Measurements from ENCODE around the gene TMEM231.
"Not testable (repeated sequence)": the region's sequence is repeated elsewhere in the genome, so short reads cannot be mapped to it uniquely, and the experiment has no call there.

The TMEM231 gene

DNA sequence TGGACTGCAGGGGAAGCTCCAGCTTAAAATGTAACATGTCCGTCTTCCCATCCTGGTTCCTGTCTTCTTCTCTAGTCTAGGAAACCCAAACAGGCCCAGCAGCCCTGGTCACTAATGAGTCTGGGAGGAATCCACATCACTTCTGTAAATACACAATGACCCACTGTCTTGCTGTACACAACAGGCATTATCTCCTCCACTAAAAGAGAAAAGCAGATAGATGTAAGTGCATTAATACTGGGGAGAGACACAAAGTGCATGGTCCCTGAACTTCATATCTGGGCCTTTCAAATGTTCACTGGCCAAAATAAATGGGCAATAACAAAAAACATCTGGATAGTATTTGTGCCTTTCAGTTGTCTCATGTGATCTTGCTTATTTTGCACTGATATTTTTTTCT lies 10.2 kb downstream of the TMEM231 start:
- H3K9me3 ChIP-seq (ENCODE audit: control insufficient read depth, insufficient read depth, low read depth, low read length); H3K4me1 ChIP-seq (ENCODE audit: control insufficient read depth, insufficient read depth, low read length); H3K9ac ChIP-seq (ENCODE audit: low read length); H3K27me3 ChIP-seq (ENCODE audit: control insufficient read depth, insufficient read depth, low read length); H3K4me3 ChIP-seq (ENCODE audit: low read depth, low read length); H3K36me3 ChIP-seq (ENCODE audit: control insufficient read depth, insufficient read depth, low read length); H3K27ac ChIP-seq (ENCODE audit: low read depth, low read length): not testable (repeated sequence)

GRCh38 chr16:75542462-75542861 lies 13.6 kb downstream of the TMEM231 start:
- not testable (repeated sequence) for H3K4me3 ChIP-seq (ENCODE audit: low read depth, low read length); H3K27me3 ChIP-seq (ENCODE audit: control insufficient read depth, insufficient read depth, low read length); H3K9ac ChIP-seq (ENCODE audit: low read length); H3K27ac ChIP-seq (ENCODE audit: low read depth, low read length); H3K36me3 ChIP-seq (ENCODE audit: control insufficient read depth, insufficient read depth, low read length); H3K4me1 ChIP-seq (ENCODE audit: control insufficient read depth, insufficient read depth, low read length); H3K9me3 ChIP-seq (ENCODE audit: control insufficient read depth, insufficient read depth, low read depth, low read length)

- Histone ChIP-seq H3K27ac (ENCODE audit: low read depth, low read length) (no peak overlapping the region), H3K36me3 (ENCODE audit: control insufficient read depth, insufficient read depth, low read length) (peaks cover 3% of the 10 kb centered on the region), H3K4me1 (ENCODE audit: control insufficient read depth, insufficient read depth, low read length) (no peaks in the 10 kb centered on the region), H3K27me3 (ENCODE audit: control insufficient read depth, insufficient read depth, low read length) (no peaks in the 10 kb centered on the region), H3K9me3 (ENCODE audit: control insufficient read depth, insufficient read depth, low read depth, low read length) (no peaks in the 10 kb centered on the region), H3K4me3 (ENCODE audit: low read depth, low read length) (no peak overlapping the region), H3K9ac (ENCODE audit: low read length) (no peak overlapping the region)
Measured at GRCh38 chr16:75541236-75541635, 14.8 kb downstream of the TMEM231 start.

DNA sequence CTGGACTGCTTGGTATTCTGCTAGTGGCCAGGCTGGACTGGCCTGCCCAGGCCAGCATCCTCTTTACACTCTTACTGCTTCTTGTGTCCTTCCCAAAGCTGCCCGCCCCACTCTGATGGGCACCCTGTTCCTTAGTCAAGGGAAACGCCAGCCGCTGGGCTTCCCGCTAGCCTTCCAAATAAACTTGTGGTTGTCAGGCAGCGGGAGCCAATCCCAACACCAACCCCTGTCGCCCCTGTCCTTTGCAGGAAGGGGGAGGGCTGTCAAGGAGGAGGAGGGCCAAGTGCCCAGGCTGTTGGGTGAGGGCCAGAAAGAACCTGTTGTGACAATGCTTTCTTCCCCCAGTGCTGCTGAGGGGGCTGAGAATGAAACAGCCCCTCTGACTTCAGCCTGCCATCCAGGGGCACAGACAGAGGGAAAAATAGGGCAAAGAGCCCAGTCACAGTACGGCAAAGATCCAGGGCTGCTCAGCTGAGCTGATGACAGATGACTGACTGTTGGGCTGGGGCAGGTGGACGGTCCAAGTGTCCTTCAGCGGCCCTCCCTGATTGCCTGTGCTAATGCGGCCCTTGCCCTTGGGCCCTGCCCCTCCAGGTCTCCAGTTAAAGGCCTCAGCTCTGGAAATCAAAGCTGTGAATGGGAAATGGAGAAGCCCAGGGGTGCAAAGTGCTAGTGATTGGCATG lies 17.0 kb downstream of the TMEM231 start:
- H3K36me3 ChIP-seq (ENCODE audit: control insufficient read depth, insufficient read depth, low read length); H3K9me3 ChIP-seq (ENCODE audit: control insufficient read depth, insufficient read depth, low read depth, low read length); H3K27ac ChIP-seq (ENCODE audit: low read depth, low read length); H3K27me3 ChIP-seq (ENCODE audit: control insufficient read depth, insufficient read depth, low read length); H3K9ac ChIP-seq (ENCODE audit: low read length); H3K4me3 ChIP-seq (ENCODE audit: low read depth, low read length): not testable (repeated sequence)
- peaks cover 12% of the 10 kb centered on the region; the same call in 1 of the 2 replicates for H3K4me1 ChIP-seq (ENCODE audit: control insufficient read depth, insufficient read depth, low read length)

DNA sequence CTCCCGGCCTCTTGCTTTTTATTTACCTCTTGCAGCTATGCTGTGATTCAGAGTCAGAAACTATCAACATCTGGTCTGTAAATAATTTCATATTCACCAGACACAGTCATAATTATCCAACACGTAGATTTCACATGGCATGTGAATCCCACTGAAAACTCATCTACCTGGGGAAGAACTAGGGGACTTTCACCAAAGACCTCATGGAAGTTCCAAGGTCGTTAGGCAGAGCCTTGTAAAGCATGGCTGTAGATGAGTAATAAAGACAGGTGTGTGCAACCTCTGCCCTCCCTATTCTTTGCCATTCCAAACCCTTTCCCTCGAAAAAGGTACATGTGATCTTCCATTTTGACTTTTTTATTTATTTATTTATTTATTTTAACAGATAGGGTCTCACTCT lies 18.3 kb downstream of the TMEM231 start:
- Histone ChIP-seq H3K27ac (ENCODE audit: low read depth, low read length) (no peak overlapping the region), H3K27me3 (ENCODE audit: control insufficient read depth, insufficient read depth, low read length) (no peaks in the 10 kb centered on the region), H3K4me1 (ENCODE audit: control insufficient read depth, insufficient read depth, low read length) (peaks cover 12% of the 10 kb centered on the region; the same call in 1 of the 2 replicates), H3K36me3 (ENCODE audit: control insufficient read depth, insufficient read depth, low read length) (no peaks in the 10 kb centered on the region; the same call in 1 of the 2 replicates), H3K9me3 (ENCODE audit: control insufficient read depth, insufficient read depth, low read depth, low read length) (no peaks in the 10 kb centered on the region), H3K4me3 (ENCODE audit: low read depth, low read length) (no peak overlapping the region), H3K9ac (ENCODE audit: low read length) (no peak overlapping the region)

GRCh38 chr16:75535901-75536300 lies 20.2 kb downstream of the TMEM231 start, which contains the start of gene CHST5:
Gene CHST5, minus strand, starts transcription at chr16:75536108. Its CDS starts 5,724 bp downstream, at chr16:75530384.
- Histone ChIP-seq H3K4me3 (ENCODE audit: low read depth, low read length) (no peak within 1 kb of the TSS), H3K36me3 (ENCODE audit: control insufficient read depth, insufficient read depth, low read length) (no peaks in the 10 kb centered on the region), H3K27ac (ENCODE audit: low read depth, low read length) (no peak within 1 kb of the TSS), H3K27me3 (ENCODE audit: control insufficient read depth, insufficient read depth, low read length) (no peaks in the 10 kb centered on the region), H3K9me3 (ENCODE audit: control insufficient read depth, insufficient read depth, low read depth, low read length) (no peaks in the 10 kb centered on the region), H3K4me1 (ENCODE audit: control insufficient read depth, insufficient read depth, low read length) (peaks cover 12% of the 10 kb centered on the region; the same call in 1 of the 2 replicates), H3K9ac (ENCODE audit: low read length) (no peak within 1 kb of the TSS)

GRCh38 chr16:75535211-75535843 lies 20.7 kb downstream of the TMEM231 start:
- Histone ChIP-seq H3K27me3 (ENCODE audit: control insufficient read depth, insufficient read depth, low read length) (no peaks in the 10 kb centered on the region), H3K4me1 (ENCODE audit: control insufficient read depth, insufficient read depth, low read length) (peaks cover 12% of the 10 kb centered on the region; the same call in 1 of the 2 replicates), H3K9ac (ENCODE audit: low read length) (no peak overlapping the region), H3K36me3 (ENCODE audit: control insufficient read depth, insufficient read depth, low read length) (no peaks in the 10 kb centered on the region), H3K4me3 (ENCODE audit: low read depth, low read length) (no peak overlapping the region), H3K9me3 (ENCODE audit: control insufficient read depth, insufficient read depth, low read depth, low read length) (no peaks in the 10 kb centered on the region), H3K27ac (ENCODE audit: low read depth, low read length) (no peak overlapping the region)

DNA sequence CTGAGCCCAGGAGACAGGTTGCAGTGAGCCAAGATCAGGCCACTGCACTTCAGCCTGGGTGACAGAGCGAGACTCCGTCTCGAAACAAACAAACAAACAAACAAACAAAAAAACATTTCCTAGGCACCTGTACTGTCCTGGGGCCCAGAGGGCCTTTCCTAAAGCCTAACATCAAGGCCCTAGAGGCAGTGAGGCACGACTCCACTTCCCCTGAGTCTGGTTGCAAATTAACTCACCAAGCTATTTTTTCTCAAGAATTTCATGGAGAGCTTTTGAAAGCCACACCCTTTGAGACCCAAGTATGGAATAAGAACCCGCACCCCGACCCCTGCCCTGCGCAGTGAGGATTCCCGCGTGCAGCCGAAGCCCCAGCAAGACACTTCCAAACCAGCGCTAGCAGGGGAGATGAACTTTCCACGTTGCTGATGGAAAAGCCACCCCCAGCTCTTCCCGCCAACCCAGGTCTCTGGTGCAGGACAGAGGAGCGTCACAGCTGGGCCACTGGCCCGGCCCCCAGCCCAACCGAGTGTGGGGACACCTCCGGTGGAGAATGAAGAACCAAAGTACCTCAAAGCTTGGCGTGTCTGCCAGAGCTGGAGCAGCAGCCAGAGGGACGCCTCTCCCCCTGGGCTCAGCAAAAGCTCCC lies 21.4 kb downstream of the TMEM231 start:
- Histone ChIP-seq H3K36me3 (ENCODE audit: control insufficient read depth, insufficient read depth, low read length) (no peaks in the 10 kb centered on the region), H3K27me3 (ENCODE audit: control insufficient read depth, insufficient read depth, low read length) (no peaks in the 10 kb centered on the region), H3K4me1 (ENCODE audit: control insufficient read depth, insufficient read depth, low read length) (peaks cover 12% of the 10 kb centered on the region; the same call in 1 of the 2 replicates), H3K9me3 (ENCODE audit: control insufficient read depth, insufficient read depth, low read depth, low read length) (no peaks in the 10 kb centered on the region), H3K27ac (ENCODE audit: low read depth, low read length) (no peak overlapping the region), H3K9ac (ENCODE audit: low read length) (no peak overlapping the region), H3K4me3 (ENCODE audit: low read depth, low read length) (no peak overlapping the region)

DNA sequence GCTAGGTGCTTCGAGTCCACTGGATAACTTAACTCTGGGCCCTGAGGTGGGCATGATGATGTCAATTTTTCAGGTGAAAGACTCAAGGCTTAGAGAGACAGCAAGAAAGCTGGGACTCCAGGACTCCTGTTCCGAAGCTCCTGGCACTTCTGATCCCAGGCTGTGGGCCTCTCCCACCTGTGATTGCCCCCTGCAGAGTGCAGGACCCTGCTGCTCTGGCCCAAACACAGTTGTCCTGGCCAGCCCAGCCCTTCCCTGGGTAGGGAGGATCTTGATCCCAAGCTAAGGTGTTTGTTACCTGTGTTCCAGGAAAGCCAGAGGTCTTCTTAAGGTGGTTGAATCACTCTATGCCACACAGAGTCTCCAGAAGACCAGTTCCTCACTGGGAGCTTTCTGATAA lies 23.3 kb downstream of the TMEM231 start:
- Histone ChIP-seq H3K9ac (ENCODE audit: low read length) (no peak overlapping the region), H3K27ac (ENCODE audit: low read depth, low read length) (no peak overlapping the region), H3K4me1 (ENCODE audit: control insufficient read depth, insufficient read depth, low read length) (peaks cover 12% of the 10 kb centered on the region; the same call in 1 of the 2 replicates), H3K9me3 (ENCODE audit: control insufficient read depth, insufficient read depth, low read depth, low read length) (no peaks in the 10 kb centered on the region), H3K27me3 (ENCODE audit: control insufficient read depth, insufficient read depth, low read length) (no peaks in the 10 kb centered on the region), H3K4me3 (ENCODE audit: low read depth, low read length) (no peak overlapping the region), H3K36me3 (ENCODE audit: control insufficient read depth, insufficient read depth, low read length) (no peaks in the 10 kb centered on the region)

DNA sequence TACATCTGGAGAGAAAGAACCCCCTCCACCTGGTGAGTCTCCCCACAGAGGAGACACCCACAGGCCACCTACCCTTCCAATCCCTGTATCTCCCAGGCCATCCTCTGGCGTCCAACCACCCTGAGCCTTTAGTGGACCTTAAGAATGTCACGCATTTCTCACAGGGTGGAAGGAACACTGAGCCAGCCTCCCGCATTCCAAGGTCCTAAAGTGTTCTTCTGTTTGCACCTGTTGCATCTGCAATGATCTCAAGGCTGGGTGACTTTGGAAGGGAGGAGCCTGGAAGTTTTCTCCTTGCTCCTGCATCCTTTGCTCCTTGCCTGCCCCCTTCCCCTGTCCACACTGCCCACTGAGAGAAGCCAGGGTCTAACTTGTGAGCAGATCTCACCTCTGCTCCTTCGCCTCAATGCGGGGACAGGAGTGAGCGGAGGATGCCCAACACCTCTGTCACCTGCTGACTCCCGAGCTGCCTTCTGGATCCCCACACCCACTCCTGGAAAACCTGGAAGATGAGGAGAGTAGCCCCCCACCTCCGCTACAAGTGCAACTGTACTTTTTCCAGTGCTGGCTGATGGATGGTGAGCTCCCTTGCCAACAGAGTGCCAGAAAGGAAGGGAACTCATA lies 23.8 kb downstream of the TMEM231 start:
- Histone ChIP-seq H3K27me3 (ENCODE audit: control insufficient read depth, insufficient read depth, low read length) (no peaks in the 10 kb centered on the region), H3K9ac (ENCODE audit: low read length) (no peak overlapping the region), H3K36me3 (ENCODE audit: control insufficient read depth, insufficient read depth, low read length) (no peaks in the 10 kb centered on the region), H3K4me3 (ENCODE audit: low read depth, low read length) (no peak overlapping the region), H3K4me1 (ENCODE audit: control insufficient read depth, insufficient read depth, low read length) (peaks cover 12% of the 10 kb centered on the region; the same call in 1 of the 2 replicates), H3K27ac (ENCODE audit: low read depth, low read length) (no peak overlapping the region), H3K9me3 (ENCODE audit: control insufficient read depth, insufficient read depth, low read depth, low read length) (no peaks in the 10 kb centered on the region)

GRCh38 chr16:75529959-75530358 lies 26.1 kb downstream of the TMEM231 start:
- no peaks in the 10 kb centered on the region for H3K27me3 ChIP-seq (ENCODE audit: control insufficient read depth, insufficient read depth, low read length)
- H3K36me3 ChIP-seq (ENCODE audit: control insufficient read depth, insufficient read depth, low read length), result no peaks in the 10 kb centered on the region
- no peak overlapping the region for H3K4me3 ChIP-seq (ENCODE audit: low read depth, low read length)
- 0 out of 2 replicates have a peak, but pooled peaks cover 5% of the 10 kb centered on the region for H3K4me1 ChIP-seq (ENCODE audit: control insufficient read depth, insufficient read depth, low read length)
- no peak overlapping the region for H3K9ac ChIP-seq (ENCODE audit: low read length)
- no peaks in the 10 kb centered on the region for H3K9me3 ChIP-seq (ENCODE audit: control insufficient read depth, insufficient read depth, low read depth, low read length)
- H3K27ac ChIP-seq (ENCODE audit: low read depth, low read length), result no peak overlapping the region
